Urothelium cell line (cell line): ENCODE data around the gene CEACAM7.

Experiments used
- DNase-seq: peaks from one replicate; pipeline ENCODE4 v3.0.0; 2011; ENCODE audit warnings: low spot score, mixed read lengths
- FAIRE-seq: peaks from 2 replicates; lab custom pipeline; 2011; peaks lifted over from hg19 to GRCh38; lab: Jason Lieb, UNC

CEACAM7 gene

DNA sequence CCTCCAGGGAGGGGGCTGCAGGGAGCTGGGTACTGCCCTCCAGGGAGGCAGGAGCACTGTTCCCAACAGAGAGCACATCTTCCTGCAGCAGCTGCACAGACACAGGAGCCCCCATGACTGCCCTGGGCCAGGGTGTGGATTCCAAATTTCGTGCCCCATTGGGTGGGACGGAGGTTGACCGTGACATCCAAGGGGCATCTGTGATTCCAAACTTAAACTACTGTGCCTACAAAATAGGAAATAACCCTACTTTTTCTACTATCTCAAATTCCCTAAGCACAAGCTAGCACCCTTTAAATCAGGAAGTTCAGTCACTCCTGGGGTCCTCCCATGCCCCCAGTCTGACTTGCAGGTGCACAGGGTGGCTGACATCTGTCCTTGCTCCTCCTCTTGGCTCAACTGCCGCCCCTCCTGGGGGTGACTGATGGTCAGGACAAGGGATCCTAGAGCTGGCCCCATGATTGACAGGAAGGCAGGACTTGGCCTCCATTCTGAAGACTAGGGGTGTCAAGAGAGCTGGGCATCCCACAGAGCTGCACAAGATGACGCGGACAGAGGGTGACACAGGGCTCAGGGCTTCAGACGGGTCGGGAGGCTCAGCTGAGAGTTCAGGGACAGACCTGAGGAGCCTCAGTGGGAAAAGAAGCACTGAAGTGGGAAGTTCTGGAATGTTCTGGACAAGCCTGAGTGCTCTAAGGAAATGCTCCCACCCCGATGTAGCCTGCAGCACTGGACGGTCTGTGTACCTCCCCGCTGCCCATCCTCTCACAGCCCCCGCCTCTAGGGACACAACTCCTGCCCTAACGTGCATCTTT, 12.5 kb upstream of the CEACAM7 start:
- FAIRE-seq = no peak
- no peak for DNase-seq

DNA sequence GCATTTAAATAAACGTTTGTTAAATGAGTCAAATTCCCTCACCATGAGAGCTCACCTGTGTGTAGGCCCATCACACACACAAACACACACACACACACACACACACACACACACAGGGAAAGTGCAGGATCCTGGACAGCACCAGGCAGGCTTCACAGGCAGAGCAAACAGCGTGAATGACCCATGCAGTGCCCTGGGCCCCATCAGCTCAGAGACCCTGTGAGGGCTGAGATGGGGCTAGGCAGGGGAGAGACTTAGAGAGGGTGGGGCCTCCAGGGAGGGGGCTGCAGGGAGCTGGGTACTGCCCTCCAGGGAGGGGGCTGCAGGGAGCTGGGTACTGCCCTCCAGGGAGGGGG, 11.9 kb upstream of the CEACAM7 start:
- FAIRE-seq (no peak), DNase-seq (no peak)

DNA sequence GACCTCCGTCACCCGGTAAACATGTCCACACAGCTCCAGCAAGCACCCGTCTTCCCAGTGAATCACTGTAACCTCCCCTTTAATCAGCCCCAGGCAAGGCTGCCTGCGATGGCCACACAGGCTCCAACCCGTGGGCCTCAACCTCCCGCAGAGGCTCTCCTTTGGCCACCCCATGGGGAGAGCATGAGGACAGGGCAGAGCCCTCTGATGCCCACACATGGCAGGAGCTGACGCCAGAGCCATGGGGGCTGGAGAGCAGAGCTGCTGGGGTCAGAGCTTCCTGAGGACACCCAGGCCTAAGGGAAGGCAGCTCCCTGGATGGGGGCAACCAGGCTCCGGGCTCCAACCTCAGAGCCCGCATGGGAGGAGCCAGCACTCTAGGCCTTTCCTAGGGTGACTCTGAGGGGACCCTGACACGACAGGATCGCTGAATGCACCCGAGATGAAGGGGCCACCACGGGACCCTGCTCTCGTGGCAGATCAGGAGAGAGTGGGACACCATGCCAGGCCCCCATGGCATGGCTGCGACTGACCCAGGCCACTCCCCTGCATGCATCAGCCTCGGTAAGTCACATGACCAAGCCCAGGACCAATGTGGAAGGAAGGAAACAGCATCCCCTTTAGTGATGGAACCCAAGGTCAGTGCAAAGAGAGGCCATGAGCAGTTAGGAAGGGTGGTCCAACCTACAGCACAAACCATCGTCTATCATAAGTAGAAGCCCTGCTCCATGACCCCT, 11.3 kb upstream of the CEACAM7 start:
- no peak for DNase-seq
- no peak for FAIRE-seq

DNA sequence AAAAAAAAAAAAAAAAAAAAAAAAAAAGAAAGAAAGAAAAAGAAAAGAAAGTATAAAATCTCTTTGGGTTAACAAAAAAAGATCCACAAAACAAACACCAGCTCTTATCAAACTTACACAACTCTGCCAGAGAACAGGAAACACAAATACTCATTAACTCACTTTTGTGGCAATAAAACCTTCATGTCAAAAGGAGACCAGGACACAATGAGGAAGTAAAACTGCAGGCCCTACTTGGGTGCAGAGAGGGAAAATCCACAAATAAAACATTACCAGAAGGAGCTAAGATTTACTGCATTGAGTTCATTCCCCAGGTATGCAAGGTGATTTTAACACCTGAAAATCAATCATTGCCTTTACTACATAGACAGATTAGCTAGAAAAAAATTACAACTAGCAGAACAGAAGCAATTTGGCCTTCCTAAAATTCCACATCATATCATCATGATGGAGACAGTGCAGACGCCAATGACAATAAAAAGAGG, 10.7 kb upstream of the CEACAM7 start:
- no peak for DNase-seq

DNA sequence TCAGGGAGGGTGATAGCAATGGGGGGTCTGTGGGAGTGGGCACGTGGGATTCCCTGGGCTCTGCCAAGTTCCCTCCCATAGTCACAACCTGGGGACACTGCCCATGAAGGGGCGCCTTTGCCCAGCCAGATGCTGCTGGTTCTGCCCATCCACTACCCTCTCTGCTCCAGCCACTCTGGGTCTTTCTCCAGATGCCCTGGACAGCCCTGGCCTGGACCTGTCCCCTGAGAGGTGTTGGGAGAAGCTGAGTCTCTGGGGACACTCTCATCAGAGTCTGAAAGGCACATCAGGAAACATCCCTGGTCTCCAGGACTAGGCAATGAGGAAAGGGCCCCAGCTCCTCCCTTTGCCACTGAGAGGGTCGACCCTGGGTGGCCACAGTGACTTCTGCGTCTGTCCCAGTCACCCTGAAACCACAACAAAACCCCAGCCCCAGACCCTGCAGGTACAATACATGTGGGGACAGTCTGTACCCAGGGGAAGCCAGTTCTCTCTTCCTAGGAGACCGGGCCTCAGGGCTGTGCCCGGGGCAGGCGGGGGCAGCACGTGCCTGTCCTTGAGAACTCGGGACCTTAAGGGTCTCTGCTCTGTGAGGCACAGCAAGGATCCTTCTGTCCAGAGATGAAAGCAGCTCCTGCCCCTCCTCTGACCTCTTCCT, 9.3 kb upstream of the CEACAM7 start:
- no peak for FAIRE-seq

More for the DNA sequence above, 10.7 kb upstream of the CEACAM7 start:
- FAIRE-seq = no peak

DNA sequence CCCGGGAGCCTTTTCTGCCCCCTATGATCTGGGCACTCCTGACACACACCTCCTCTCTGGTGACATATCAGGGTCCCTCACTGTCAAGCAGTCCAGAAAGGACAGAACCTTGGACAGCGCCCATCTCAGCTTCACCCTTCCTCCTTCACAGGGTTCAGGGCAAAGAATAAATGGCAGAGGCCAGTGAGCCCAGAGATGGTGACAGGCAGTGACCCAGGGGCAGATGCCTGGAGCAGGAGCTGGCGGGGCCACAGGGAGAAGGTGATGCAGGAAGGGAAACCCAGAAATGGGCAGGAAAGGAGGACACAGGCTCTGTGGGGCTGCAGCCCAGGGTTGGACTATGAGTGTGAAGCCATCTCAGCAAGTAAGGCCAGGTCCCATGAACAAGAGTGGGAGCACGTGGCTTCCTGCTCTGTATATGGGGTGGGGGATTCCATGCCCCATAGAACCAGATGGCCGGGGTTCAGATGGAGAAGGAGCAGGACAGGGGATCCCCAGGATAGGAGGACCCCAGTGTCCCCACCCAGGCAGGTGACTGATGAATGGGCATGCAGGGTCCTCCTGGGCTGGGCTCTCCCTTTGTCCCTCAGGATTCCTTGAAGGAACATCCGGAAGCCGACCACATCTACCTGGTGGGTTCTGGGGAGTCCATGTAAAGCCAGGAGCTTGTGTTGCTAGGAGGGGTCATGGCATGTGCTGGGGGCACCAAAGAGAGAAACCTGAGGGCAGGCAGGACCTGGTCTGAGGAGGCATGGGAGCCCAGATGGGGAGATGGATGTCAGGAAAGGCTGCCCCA, 8.5 kb upstream of the CEACAM7 start:
- DNase-seq (no peak), FAIRE-seq (peak; percentile 17)

More for the DNA sequence above, 9.3 kb upstream of the CEACAM7 start:
- no peak for DNase-seq

DNA sequence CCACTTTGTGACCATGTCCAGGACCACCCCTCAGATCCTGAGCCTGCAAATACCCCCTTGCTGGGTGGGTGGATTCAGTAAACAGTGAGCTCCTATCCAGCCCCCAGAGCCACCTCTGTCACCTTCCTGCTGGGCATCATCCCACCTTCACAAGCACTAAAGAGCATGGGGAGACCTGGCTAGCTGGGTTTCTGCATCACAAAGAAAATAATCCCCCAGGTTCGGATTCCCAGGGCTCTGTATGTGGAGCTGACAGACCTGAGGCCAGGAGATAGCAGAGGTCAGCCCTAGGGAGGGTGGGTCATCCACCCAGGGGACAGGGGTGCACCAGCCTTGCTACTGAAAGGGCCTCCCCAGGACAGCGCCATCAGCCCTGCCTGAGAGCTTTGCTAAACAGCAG, 7.7 kb upstream of the CEACAM7 start:
- FAIRE-seq = no peak
- DNase-seq = no peak

DNA sequence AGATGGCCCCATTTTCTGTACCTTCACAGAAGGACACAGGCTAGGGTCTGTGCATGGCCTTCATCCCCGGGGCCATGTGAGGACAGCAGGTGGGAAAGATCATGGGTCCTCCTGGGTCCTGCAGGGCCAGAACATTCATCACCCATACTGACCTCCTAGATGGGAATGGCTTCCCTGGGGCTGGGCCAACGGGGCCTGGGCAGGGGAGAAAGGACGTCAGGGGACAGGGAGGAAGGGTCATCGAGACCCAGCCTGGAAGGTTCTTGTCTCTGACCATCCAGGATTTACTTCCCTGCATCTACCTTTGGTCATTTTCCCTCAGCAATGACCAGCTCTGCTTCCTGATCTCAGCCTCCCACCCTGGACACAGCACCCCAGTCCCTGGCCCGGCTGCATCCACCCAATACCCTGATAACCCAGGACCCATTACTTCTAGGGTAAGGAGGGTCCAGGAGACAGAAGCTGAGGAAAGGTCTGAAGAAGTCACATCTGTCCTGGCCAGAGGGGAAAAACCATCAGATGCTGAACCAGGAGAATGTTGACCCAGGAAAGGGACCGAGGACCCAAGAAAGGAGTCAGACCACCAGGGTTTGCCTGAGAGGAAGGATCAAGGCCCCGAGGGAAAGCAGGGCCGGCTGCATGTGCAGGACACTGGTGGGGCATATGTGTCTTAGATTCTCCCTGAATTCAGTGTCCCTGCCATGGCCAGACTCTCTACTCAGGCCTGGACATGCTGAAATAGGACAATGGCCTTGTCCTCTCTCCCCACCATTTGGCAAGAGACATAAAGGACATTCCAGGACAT, 7.0 kb upstream of the CEACAM7 start:
- FAIRE-seq = no peak
- no peak for DNase-seq

DNA sequence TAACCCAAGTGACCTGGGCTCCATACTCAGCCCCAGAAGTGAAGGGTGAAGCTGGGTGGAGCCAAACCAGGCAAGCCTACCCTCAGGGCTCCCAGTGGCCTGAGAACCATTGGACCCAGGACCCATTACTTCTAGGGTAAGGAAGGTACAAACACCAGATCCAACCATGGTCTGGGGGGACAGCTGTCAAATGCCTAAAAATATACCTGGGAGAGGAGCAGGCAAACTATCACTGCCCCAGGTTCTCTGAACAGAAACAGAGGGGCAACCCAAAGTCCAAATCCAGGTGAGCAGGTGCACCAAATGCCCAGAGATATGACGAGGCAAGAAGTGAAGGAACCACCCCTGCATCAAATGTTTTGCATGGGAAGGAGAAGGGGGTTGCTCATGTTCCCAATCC, 6.1 kb upstream of the CEACAM7 start:
- FAIRE-seq = no peak

DNA sequence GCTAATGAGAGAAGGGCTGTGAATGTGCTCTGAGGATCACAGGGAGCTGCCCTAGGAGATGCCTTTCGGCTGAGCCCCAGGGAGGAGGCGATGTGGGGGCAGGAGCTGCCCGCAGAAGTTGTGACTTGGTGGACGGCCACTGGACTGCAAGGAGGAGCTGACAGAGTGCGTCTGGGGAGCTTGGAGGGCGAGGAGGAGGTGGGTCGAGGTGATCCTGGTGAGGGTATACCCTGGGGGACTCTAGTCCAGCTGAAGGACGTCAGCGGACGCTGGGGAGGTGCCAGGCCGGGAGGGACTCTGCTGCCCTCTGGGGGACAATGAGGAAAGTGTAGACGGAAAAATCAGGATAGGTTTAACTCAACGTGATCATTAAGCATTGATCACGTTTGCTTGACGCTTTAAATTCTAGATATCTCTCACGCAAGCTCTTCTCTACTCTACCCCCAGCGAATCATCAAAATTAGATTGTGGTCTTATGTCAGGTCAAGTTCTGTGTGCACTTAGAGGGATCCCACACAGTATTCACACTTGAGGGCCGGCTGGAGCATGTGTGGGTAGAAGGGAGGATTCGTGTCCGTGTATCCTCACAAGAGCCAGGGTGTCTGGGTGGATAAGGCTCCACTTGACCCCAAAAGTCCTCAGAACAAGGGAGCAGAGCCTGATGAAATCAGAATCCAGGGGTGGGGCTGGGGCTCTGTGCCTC, 3.3 kb upstream of the CEACAM7 start:
- DNase-seq (peak; percentile 60), FAIRE-seq (no peak)

More for the DNA sequence above, 6.1 kb upstream of the CEACAM7 start:
- no peak for DNase-seq

DNA sequence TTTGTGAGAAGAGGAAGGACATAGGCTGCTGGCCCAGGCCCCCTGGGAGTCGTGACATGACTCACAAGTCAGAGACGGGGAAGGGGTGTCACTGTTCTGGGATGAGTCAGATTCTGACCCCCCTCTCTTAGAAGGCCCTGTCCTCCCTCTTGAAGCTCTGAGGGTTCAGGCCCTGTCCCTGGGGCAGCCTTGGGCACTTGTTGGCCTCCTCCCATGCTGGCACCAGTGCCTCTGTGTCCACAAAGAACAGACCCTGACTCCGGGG, 2.7 kb upstream of the CEACAM7 start:
- no peak for FAIRE-seq
- DNase-seq = no peak

DNA sequence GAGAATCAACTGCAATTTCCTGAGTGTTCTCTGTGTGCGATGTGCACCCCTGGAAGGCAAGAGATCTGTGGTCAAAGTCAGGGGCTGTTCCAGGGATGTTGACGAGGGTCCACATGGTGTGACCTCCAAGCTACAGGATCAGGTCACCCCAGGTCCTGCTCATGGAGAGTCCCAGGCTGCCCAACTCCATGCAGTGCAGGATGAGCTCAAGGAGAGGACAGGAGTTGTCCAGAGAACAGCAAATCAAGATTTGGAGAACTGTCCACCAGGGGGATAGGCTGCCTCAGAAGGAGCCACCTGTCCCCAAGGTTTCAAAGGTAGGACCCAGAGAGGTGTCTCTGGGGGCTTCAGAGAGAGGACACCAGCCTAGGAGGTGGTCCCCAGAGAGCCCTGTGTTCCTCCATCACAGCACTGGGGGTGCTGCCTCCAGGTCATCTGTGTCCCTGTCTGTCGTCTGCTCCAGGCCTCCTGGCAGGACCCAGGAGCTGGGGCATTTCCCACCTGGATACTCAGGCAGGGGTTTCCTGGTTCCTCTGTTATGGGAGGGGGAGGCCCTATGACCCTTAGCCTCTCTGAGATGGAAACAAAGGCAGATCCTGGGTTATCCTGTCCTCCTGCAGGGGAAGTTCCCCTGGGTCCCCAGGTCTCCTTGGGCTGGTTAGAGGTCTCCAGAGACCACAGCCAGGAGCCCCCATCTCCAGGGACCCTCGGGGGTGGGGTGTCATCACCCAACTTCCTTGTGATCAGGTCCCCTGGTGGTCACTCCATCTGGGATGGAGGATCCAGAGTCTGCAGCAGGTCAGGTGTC, 2.1 kb upstream of the CEACAM7 start:
- DNase-seq = no peak
- FAIRE-seq = no peak

DNA sequence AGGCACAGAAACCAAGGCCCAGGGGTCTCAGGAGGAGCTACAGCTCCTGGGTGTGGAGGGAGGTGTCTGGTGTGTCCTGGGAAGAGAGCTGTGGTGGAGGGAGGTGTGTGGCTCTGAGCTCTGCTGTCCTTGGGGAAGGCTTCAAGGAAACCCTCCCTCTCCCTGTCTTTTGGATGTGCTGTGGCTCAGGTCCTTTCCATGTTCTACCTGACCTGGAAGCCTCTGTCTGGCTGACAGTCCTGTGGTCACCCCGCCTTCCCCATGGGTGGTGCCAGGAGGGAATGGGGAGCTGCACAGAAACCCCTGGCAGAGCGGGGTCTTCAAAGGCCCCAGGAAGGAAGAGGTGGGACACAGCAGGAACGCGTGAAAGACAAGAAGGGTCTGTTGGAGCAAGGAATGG, 617 bp upstream of the CEACAM7 start:
- FAIRE-seq (no peak), DNase-seq (no peak)

DNA sequence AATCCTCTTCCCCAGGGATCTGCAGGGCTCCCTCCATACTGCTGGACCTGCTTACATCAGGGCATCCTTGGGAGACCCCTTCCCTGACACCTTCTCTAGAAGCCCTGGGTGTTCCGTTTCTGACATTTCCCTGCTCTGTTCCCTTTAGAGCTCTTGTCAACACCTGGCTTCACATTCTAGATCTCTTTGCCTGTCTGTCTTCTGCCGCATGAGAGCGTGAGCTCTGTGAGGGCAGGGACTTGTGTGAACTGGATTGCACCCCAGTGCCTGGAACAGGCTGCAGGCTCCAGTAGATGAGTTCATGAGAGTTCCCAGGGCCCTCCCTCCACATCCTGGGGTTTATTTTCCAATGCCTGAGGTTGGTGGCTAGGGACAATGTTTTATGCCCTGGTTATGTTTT, 651 bp downstream of the CEACAM7 start:
- no peak for DNase-seq
- no peak for FAIRE-seq

DNA sequence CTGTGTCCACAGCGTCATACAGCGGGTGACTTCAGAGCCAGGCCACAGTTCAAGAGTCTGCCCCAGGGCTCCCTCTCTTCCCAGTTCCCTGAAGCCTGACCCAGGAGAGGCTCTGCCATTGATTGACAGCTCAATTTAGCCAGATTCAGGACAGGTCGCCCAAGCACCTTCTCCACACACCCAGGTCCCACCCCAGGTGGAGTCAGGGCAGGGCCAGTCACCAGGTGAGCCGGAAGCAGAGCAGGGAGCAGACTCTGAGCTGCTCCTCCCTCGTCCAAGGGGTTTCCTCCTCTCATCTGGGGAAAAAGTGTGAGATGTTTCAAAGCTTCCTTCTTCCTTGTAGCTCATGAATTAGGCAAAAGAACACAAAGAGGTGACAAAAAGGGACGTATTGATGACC, 5.6 kb downstream of the CEACAM7 start:
- no peak for FAIRE-seq
- no peak for DNase-seq

DNA sequence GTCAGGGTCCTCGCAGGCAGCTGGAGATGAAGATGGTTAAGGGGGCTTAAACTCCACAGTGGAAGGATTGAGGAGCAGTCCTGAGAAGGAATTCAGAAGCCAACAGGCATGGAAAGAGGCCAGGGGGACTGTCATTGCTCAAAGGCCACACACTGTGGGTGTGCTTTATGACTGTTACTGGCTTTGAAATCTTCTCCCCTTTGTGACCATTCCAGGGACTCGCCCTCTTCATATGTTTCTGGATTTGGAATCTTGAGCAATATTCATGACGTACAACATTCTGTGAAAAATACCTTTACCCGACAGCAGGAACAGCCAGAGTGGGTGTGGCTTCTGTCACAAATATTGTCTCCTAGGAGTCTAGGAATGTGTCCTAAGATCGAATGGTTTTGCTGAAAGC, 16.6 kb downstream of the CEACAM7 start:
- no peak for FAIRE-seq
- no peak for DNase-seq

DNA sequence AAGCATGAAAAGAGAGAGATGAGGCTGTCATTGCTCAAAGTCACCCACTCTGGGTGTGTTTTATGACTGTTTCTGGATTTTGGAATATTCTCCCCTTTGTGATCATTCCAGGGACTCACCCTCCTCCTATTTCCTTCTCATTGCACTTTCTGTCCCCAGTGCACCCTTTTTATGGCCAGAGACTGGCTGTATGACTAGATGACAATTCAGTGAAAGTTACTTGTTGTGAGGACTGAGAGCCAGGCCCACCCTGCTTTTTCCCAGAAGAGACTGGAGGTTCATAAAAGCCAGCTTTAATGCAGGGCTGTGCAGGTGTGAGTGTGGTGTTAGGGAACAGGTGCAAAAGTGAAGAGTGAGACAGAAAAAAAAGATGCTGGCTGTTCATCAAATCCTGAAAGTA, 17.3 kb downstream of the CEACAM7 start:
- DNase-seq (no peak), FAIRE-seq (no peak)

DNA sequence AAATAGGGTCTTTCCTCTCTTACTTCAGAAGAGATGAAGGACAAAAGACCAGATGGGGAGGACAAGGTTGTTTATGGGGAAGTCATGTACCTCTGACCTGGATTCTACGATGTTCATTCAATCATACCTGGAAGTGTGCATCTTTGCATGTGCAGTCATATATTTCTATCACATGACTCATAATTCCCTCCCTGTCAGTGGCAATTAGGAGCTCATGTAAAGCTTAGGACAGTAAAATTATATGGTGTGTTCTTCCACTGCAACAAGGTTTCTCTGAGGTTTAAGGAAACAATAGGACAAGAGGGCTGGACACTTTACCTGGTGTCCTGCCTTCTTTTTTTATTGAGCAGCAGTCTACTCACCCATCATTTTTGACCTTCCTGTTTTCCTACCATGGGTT, 19.8 kb downstream of the CEACAM7 start:
- no peak for DNase-seq
- no peak for FAIRE-seq

DNA sequence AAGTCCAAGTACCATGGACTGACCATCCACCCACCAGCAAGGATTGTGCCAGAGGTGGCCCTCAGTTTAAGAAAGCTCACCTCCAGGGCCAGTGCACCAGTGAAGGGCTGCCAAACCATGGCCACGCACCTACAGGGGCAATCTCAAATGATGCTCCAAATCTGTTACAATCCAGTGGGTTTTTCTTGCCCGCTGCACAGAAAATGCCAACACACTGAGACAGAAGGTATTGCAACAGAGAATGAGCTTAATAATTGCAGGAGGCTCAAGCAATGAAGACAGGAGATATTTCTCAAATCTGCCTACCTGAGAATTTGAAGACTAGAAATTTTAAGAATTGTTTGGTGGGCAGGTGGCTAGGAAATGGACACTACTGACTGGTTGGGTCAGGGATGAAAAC, 22.0 kb downstream of the CEACAM7 start:
- no peak for DNase-seq
- no peak for FAIRE-seq
